Endothelial cell of umbilical vein (primary cell): ENCODE data around the gene CLASRP. TPM values are rescaled to one million over a fixed set of nuclear protein-coding genes. Genes with fewer than 3 reads are reported as not detected.

Experiments used
- BruUV-seq: library from RNA; stranded (reverse); fragments of 400-500 nt; replicated peaks from 2 replicates; lab custom pipeline; 2021; lab: Mats Ljungman, UMichigan
- CTCF ChIA-PET: fragments of 300-600, 350-600 bp; sonication (Branson Sonifier 250); formaldehyde crosslinking; loops from one replicate; lab custom pipeline; 2021; ENCODE audit warnings: antibody characterized with exemption, inconsistent platforms; lab: Charles Lee
- POLR2A ChIA-PET: fragments of 300-600, 350-600 bp; sonication (Branson Sonifier 250); formaldehyde crosslinking; loops from one replicate; lab custom pipeline; 2021; ENCODE audit warnings: antibody characterized with exemption, inconsistent platforms; lab: Charles Lee
- DNase-seq: peaks from one replicate; pipeline ENCODE4 v3.0.0-alpha.2; 2011; ENCODE audit warnings: low read depth, low spot score
- FAIRE-seq: peaks from 2 replicates; lab custom pipeline; 2011; peaks lifted over from hg19 to GRCh38; lab: Jason Lieb, UNC
- H2AFZ ChIP-seq: 2 replicates; pipeline ENCODE4 v1.6.0; 2012; ENCODE audit warnings: low read depth, low read length, control low read depth, inconsistent platforms
- H3K27ac ChIP-seq: 2 replicates; pipeline ENCODE4 v1.5.1; 2011; ENCODE audit warnings: low read depth, mild to moderate bottlenecking, control low read depth, low read length, moderate library complexity; ENCODE audit not compliant: insufficient read depth
- H3K27me3 ChIP-seq, 2 experiments: 2 replicates each; pipeline versions ENCODE4 v1.6.0 to v1.6.1; 2011; ENCODE audit warnings: low read length in 2 of 2, mixed read lengths in 1 of 2; ENCODE audit not compliant: control insufficient read depth in 2 of 2, insufficient read depth in 2 of 2
- H3K36me3 ChIP-seq, 2 experiments: 2 replicates in 1 of 2; 3 replicates in 1 of 2; pipeline ENCODE4 v1.5.1; 2011; ENCODE audit warnings: low read length in 2 of 2, mild to moderate bottlenecking in 1 of 2, moderate library complexity in 1 of 2; ENCODE audit not compliant: control insufficient read depth in 2 of 2, insufficient read depth in 2 of 2; ENCODE audit errors: extremely low read depth in 1 of 2
- H3K4me1 ChIP-seq: 3 replicates; pipeline ENCODE4 v1.5.1; 2011; ENCODE audit warnings: mild to moderate bottlenecking, low read length; ENCODE audit not compliant: control insufficient read depth, insufficient read depth; ENCODE audit errors: extremely low read depth
- H3K4me2 ChIP-seq: 2 replicates; pipeline ENCODE4 v1.6.1; 2011; ENCODE audit warnings: low read length, control low read depth, mixed read lengths; ENCODE audit not compliant: insufficient read depth
- H3K4me3 ChIP-seq, 3 experiments: fragments of 200-600 bp in 1 of 3; sonication (generic), shearing (Covaris generic) in 1 of 3; replicated peaks in 1 of 3; 2 replicates each; pipeline ENCODE4 v1.5.1; 2011 to 2016; ENCODE audit warnings: control low read depth in 3 of 3, low read length in 3 of 3, mild to moderate bottlenecking in 2 of 3, inconsistent platforms in 1 of 3, low read depth in 1 of 3, moderate library complexity in 1 of 3; ENCODE audit not compliant: insufficient read depth in 1 of 3
- H3K79me2 ChIP-seq: 2 replicates; pipeline ENCODE4 v1.6.0; 2012; ENCODE audit warnings: low read length, inconsistent platforms; ENCODE audit not compliant: control insufficient read depth, insufficient read depth
- H3K9ac ChIP-seq: replicated peaks from 2 replicates; pipeline ENCODE3; 2011; ENCODE audit warnings: low read length, control low read depth; ENCODE audit not compliant: insufficient read depth; ENCODE audit errors: extremely low read depth
- H3K9me1 ChIP-seq: replicated peaks from 3 replicates; pipeline ENCODE4 v1.6.0; 2011; ENCODE audit warnings: mild to moderate bottlenecking, low read length; ENCODE audit not compliant: control insufficient read depth, insufficient read depth; ENCODE audit errors: extremely low read depth
- H3K9me3 ChIP-seq: replicated peaks from 2 replicates; pipeline ENCODE4 v1.5.1; 2012; ENCODE audit warnings: low read length, inconsistent platforms; ENCODE audit not compliant: control insufficient read depth, insufficient read depth
- H4K20me1 ChIP-seq: replicated peaks from 2 replicates; pipeline ENCODE3; 2011; ENCODE audit warnings: mild to moderate bottlenecking, low read length; ENCODE audit not compliant: control insufficient read depth, insufficient read depth; ENCODE audit errors: extremely low read depth
- EZH2 ChIP-seq: IDR thresholded peaks from 2 replicates; pipeline ENCODE4 v1.6.1; 2012; ENCODE audit warnings: borderline replicate concordance, low read depth, mild to moderate bottlenecking, moderate library complexity, low read length, inconsistent platforms; ENCODE audit not compliant: severe bottlenecking
- FOS ChIP-seq: IDR thresholded peaks from 2 replicates; pipeline ENCODE4 v1.6.1; 2011; ENCODE audit warnings: mild to moderate bottlenecking, low read length, moderate library complexity, borderline replicate concordance; ENCODE audit not compliant: insufficient read depth
- GATA2 ChIP-seq: IDR thresholded peaks from 2 replicates; pipeline ENCODE4 v1.7.0; 2011; ENCODE audit warnings: low read depth, mild to moderate bottlenecking, moderate library complexity, mixed read lengths, low read length; ENCODE audit not compliant: insufficient read length, insufficient read depth
- JUN ChIP-seq: IDR thresholded peaks from 2 replicates; pipeline ENCODE4 v1.6.1; 2011; ENCODE audit warnings: borderline replicate concordance, low read depth; ENCODE audit not compliant: insufficient read length, insufficient read depth
- MYC ChIP-seq: IDR thresholded peaks from one replicate; pipeline ENCODE4 v1.6.1; 2011; ENCODE audit warnings: mild to moderate bottlenecking, low read depth, low read length
- POLR2A ChIP-seq: IDR thresholded peaks from 2 replicates; pipeline ENCODE4 v1.6.1; 2012; ENCODE audit warnings: low read depth, mild to moderate bottlenecking, control low read depth, low read length
- POLR2AphosphoS5 ChIP-seq: IDR thresholded peaks from 2 replicates; pipeline ENCODE4 v1.6.1; 2012; ENCODE audit warnings: low read depth, mild to moderate bottlenecking, control low read depth, low read length, moderate library complexity; ENCODE audit not compliant: insufficient read depth
- dilution Hi-C: fragments of 300-500 bp; cut with MboI; formaldehyde crosslinking; loops from one replicate; pipeline ENCODE4 v1.15.0; 2019; ENCODE audit warnings: low sequenced_read_pairs; ENCODE audit not compliant: extremely low pct_ligation_motif_present
- intact Hi-C: fragments of 100-400 bp; cut with micrococcal nuclease; formaldehyde crosslinking; loops from one replicate; pipeline ENCODE4 v1.10.0; 2022
- polyA plus RNA-seq, 4 experiments: library from polyadenylated mRNA; depleted of rRNA in 3 of 4; stranded (reverse) in 3 of 4; unstranded in 1 of 4; fragments of >200 nt; gene quantifications; 2 replicates each; pipeline versions ENCODE4 v1.2.1 to v1.2.3, GENCODE V29; 2011 to 2012; ENCODE audit warnings: missing spikeins in 1 of 4
- total RNA-seq: library from RNA; stranded (reverse); gene quantifications from 2 replicates; pipeline ENCODE4 v1.2.3, GENCODE V29; 2021
- TF ChIP-seq, protein P1 (sequence below), 2 donors: IDR thresholded peaks; 1 replicate in 1 of 2; 2 replicates in 1 of 2; pipeline ENCODE4 v1.5.1; 2011; ENCODE audit warnings: low read length in 2 of 2, mild to moderate bottlenecking in 2 of 2, moderate library complexity in 2 of 2, control low read depth in 1 of 2, inconsistent platforms in 1 of 2, low read depth in 1 of 2; ENCODE audit not compliant: insufficient read depth in 1 of 2; ENCODE audit errors: extremely low read depth in 1 of 2
- TF ChIP-seq, protein P2 (sequence below): IDR thresholded peaks from 2 replicates; pipeline ENCODE4 v1.6.1; 2011; ENCODE audit not compliant: insufficient read depth, insufficient read length

The CLASRP gene
- total and polyA plus RNA-seq, 2 donors (not counting 3 experiments of a cell fraction or from before 2014, with no cell fraction given), result 40.7 to 70.7 TPM

DNA sequence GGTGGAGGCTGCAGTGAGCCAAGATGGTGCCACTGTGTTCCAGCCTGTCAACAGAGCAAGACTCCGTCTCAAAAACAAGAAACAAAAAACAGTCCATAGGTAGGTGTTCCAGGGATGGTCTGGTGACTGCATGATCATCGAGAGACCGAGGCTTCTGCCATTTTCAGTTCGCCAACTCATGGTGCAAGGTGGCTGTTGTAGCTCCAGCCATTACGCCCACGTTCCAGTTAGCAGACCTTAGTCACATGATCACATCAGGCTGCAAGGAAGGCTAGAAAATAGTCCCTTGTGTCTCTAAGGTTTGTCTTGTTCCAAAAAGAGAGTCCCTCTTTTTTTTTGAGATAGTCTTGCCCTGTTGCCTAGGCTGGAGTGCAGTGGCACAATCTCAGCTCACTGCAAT lies 3.1 kb upstream of the CLASRP start:
- TF ChIP-seq POLR2A (no peak), POLR2AphosphoS5 (no peak), EZH2 (no peak), GATA2 (no peak), MYC (no peak), JUN (no peak), FOS (no peak)
- TF ChIP-seq, protein P1, sequence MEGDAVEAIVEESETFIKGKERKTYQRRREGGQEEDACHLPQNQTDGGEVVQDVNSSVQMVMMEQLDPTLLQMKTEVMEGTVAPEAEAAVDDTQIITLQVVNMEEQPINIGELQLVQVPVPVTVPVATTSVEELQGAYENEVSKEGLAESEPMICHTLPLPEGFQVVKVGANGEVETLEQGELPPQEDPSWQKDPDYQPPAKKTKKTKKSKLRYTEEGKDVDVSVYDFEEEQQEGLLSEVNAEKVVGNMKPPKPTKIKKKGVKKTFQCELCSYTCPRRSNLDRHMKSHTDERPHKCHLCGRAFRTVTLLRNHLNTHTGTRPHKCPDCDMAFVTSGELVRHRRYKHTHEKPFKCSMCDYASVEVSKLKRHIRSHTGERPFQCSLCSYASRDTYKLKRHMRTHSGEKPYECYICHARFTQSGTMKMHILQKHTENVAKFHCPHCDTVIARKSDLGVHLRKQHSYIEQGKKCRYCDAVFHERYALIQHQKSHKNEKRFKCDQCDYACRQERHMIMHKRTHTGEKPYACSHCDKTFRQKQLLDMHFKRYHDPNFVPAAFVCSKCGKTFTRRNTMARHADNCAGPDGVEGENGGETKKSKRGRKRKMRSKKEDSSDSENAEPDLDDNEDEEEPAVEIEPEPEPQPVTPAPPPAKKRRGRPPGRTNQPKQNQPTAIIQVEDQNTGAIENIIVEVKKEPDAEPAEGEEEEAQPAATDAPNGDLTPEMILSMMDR (IDR thresholded peaks at IDR 0.05; ENCODE audit: extremely low read depth in 1 of 2, insufficient read depth in 1 of 2, low read depth in 1 of 2, low read length in 2 of 2), result no peak
- TF ChIP-seq, protein P2, sequence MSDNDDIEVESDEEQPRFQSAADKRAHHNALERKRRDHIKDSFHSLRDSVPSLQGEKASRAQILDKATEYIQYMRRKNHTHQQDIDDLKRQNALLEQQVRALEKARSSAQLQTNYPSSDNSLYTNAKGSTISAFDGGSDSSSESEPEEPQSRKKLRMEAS, result no peak
- intact Hi-C loops, result loop anchor here (5.0 kb wide), 1 partner anchor 42 kb away; the partner anchor contains the start of genes GEMIN7 and ZNF296
- dilution Hi-C loops, result no loop called here
- ChIA-PET POLR2A (no interaction called here), CTCF (no interaction called here)
- DNase-seq (no peak), FAIRE-seq (no peak)
- Histone ChIP-seq H3K9ac (no peak overlapping the region), H3K9me3 (no peaks in the 10 kb centered on the region), H4K20me1 (peaks cover 3% of the 10 kb centered on the region), H3K27ac (no peak overlapping the region), H3K4me3 (no peak overlapping the region), H3K4me2 (no peak overlapping the region), H3K79me2 (peaks cover 16% of the 10 kb centered on the region), H3K9me1 (no peaks in the 10 kb centered on the region), H3K4me1 (peaks cover 11% of the 10 kb centered on the region), H3K36me3 (peaks cover 0 to 23% of the 10 kb centered on the region in 2 experiments), H2AFZ (no peak overlapping the region), H3K27me3 (no peaks in the 10 kb centered on the region)
- no TSS peak for BruUV-seq
